Measurements from ENCODE around the gene CACNA2D3. TPM values are rescaled to one million over a fixed set of nuclear protein-coding genes. Genes with fewer than 3 reads are reported as not detected.

The CACNA2D3 gene
- total and polyA plus RNA-seq, 4 donors: 0.72 to 2.4 (median 1.5) TPM

GRCh38 chr3:54565956-54566355 is 443.6 kb downstream of the CACNA2D3 start:
- ATAC-seq (ENCODE audit: low FRiP score) (no peak), DNase-seq (no peak)
- no peaks in the 10 kb centered on the region for H3K9me3 ChIP-seq (ENCODE audit: control insufficient read depth, low read length)
- no peaks in the 10 kb centered on the region for H3K36me3 ChIP-seq (ENCODE audit: control insufficient read depth in 1 of 2, insufficient read depth in 2 of 2, low read length in 1 of 2)
- H3K4me1 ChIP-seq (ENCODE audit: control insufficient read depth in 1 of 2, insufficient read depth in 2 of 2, low read length in 2 of 2): no peaks in the 10 kb centered on the region
- H3K27me3 ChIP-seq (ENCODE audit: control insufficient read depth in 1 of 2, insufficient read depth in 2 of 2, low read length in 1 of 2): no peaks in the 10 kb centered on the region
- H3K27ac ChIP-seq (ENCODE audit: low read depth in 1 of 2, low read length in 2 of 2): no peak overlapping the region
- intact Hi-C loops (cut with DNase I): no loop called here
- H3K4me3 ChIP-seq (ENCODE audit: low read length in 2 of 2): no peak overlapping the region

- intact Hi-C loops (cut with DNase I): no loop called here
- no peaks in the 10 kb centered on the region for H3K4me1 ChIP-seq (ENCODE audit: control insufficient read depth in 1 of 2, insufficient read depth in 2 of 2, low read length in 2 of 2)
- 50 to 53% methylated on average over 3 of the region's 3 CpGs for WGBS, 2 donors
- ATAC-seq (ENCODE audit: low FRiP score) (peak; percentile 60), DNase-seq (no peak)
- no peak overlapping the region for H3K27ac ChIP-seq (ENCODE audit: low read depth in 1 of 2, low read length in 2 of 2)
- no peaks in the 10 kb centered on the region for H3K36me3 ChIP-seq (ENCODE audit: control insufficient read depth in 1 of 2, insufficient read depth in 2 of 2, low read length in 1 of 2)
- no peaks in the 10 kb centered on the region for H3K27me3 ChIP-seq (ENCODE audit: control insufficient read depth in 1 of 2, insufficient read depth in 2 of 2, low read length in 1 of 2)
- H3K9me3 ChIP-seq (ENCODE audit: control insufficient read depth, low read length): no peaks in the 10 kb centered on the region
- no peak overlapping the region for H3K4me3 ChIP-seq (ENCODE audit: low read length in 2 of 2)
Observed at GRCh38 chr3:54567949-54568348, 445.6 kb downstream of the CACNA2D3 start.

DNA sequence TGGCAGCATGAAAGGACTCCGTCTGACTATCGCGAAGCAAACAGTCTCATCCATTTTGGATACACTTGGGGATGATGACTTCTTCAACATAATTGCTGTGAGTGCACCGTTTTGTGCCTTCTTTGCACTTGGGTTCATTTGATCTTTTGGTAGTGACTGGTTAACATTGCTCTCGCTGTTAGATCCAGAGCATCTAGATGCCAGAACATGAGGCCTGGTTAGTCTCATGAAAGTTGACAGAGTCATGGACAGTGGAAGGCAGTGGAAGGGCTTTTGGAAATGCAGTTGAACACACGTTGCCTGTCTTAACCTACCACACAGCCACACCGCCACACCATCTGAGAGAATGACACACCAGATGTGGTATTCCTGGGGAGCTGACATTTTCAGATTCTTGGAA is 447.7 kb downstream of the CACNA2D3 start:
- no peaks in the 10 kb centered on the region for H3K4me1 ChIP-seq (ENCODE audit: control insufficient read depth in 1 of 2, insufficient read depth in 2 of 2, low read length in 2 of 2)
- intact Hi-C loops (cut with DNase I): no loop called here
- 86 to 87% methylated on average over 7 of the region's 7 CpGs for WGBS, 2 donors
- ATAC-seq (ENCODE audit: low FRiP score) (no peak), DNase-seq (no peak)
- H3K27ac ChIP-seq (ENCODE audit: low read depth in 1 of 2, low read length in 2 of 2): no peak overlapping the region
- H3K9me3 ChIP-seq (ENCODE audit: control insufficient read depth, low read length): no peaks in the 10 kb centered on the region
- H3K4me3 ChIP-seq (ENCODE audit: low read length in 2 of 2): no peak overlapping the region
- no peaks in the 10 kb centered on the region for H3K27me3 ChIP-seq (ENCODE audit: control insufficient read depth in 1 of 2, insufficient read depth in 2 of 2, low read length in 1 of 2)
- H3K36me3 ChIP-seq (ENCODE audit: control insufficient read depth in 1 of 2, insufficient read depth in 2 of 2, low read length in 1 of 2): no peaks in the 10 kb centered on the region

DNA sequence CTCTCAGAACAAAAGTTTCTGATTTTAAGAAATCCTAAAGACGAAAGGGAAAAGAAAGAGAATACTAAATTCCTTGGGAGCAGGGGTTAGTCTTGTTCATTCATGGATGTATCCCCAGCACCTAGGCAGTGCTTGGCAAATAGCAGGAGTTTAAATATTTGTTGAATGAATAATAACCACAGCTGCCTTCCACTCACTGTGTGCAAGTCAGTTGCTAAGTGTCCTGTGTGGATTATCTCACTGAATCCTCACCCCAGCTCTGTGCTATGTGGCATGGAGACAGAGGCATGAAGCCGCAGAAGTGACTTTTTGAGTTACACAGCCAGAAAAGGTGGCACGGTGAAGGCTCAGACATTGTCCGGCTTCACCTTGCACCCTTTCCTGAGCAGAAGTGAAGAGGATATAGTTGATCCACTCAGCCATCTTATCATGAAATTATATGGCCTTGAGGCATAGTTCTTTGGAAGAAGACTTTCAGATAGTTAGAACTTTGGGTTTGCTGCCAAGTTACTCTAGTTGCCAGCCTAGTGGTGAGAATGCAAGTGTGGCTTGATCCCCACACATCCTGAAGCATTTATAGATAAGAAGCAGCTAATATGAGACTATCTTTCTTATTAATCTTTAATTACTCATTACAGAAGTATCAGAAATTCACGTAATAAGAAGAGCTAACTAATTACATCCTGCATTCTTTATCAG is 450.0 kb downstream of the CACNA2D3 start:
- 93 to 97% methylated on average over 5 of the region's 5 CpGs for WGBS, 2 donors
- intact Hi-C loops (cut with DNase I): no loop called here
- H3K9me3 ChIP-seq (ENCODE audit: control insufficient read depth, low read length): no peaks in the 10 kb centered on the region
- no peak for DNase-seq
- no peaks in the 10 kb centered on the region for H3K27me3 ChIP-seq (ENCODE audit: control insufficient read depth in 1 of 2, insufficient read depth in 2 of 2, low read length in 1 of 2)
- H3K4me1 ChIP-seq (ENCODE audit: control insufficient read depth in 1 of 2, insufficient read depth in 2 of 2, low read length in 2 of 2): no peaks in the 10 kb centered on the region
- no peak overlapping the region for H3K27ac ChIP-seq (ENCODE audit: low read depth in 1 of 2, low read length in 2 of 2)
- H3K36me3 ChIP-seq (ENCODE audit: control insufficient read depth in 1 of 2, insufficient read depth in 2 of 2, low read length in 1 of 2): no peaks in the 10 kb centered on the region
- no peak for ATAC-seq (ENCODE audit: low FRiP score)
- H3K4me3 ChIP-seq (ENCODE audit: low read length in 2 of 2): no peak overlapping the region

GRCh38 chr3:54573858-54574257 is 451.5 kb downstream of the CACNA2D3 start:
- 55 to 59% methylated on average over 8 of the region's 8 CpGs for WGBS, 2 donors
- no peak for DNase-seq
- Histone ChIP-seq H3K27ac (ENCODE audit: low read depth in 1 of 2, low read length in 2 of 2) (no peak overlapping the region), H3K4me3 (ENCODE audit: low read length in 2 of 2) (no peak overlapping the region), H3K36me3 (ENCODE audit: control insufficient read depth in 1 of 2, insufficient read depth in 2 of 2, low read length in 1 of 2) (no peaks in the 10 kb centered on the region), H3K4me1 (ENCODE audit: control insufficient read depth in 1 of 2, insufficient read depth in 2 of 2, low read length in 2 of 2) (no peaks in the 10 kb centered on the region), H3K27me3 (ENCODE audit: control insufficient read depth in 1 of 2, insufficient read depth in 2 of 2, low read length in 1 of 2) (no peaks in the 10 kb centered on the region), H3K9me3 (ENCODE audit: control insufficient read depth, low read length) (no peaks in the 10 kb centered on the region)
- no peak for ATAC-seq (ENCODE audit: low FRiP score)
- intact Hi-C loops (cut with DNase I): no loop called here

GRCh38 chr3:54574906-54575617 is 452.7 kb downstream of the CACNA2D3 start:
- Histone ChIP-seq H3K36me3 (ENCODE audit: control insufficient read depth in 1 of 2, insufficient read depth in 2 of 2, low read length in 1 of 2) (no peaks in the 10 kb centered on the region), H3K4me3 (ENCODE audit: low read length in 2 of 2) (no peak overlapping the region), H3K4me1 (ENCODE audit: control insufficient read depth in 1 of 2, insufficient read depth in 2 of 2, low read length in 2 of 2) (no peaks in the 10 kb centered on the region), H3K27ac (ENCODE audit: low read depth in 1 of 2, low read length in 2 of 2) (no peak overlapping the region), H3K27me3 (ENCODE audit: control insufficient read depth in 1 of 2, insufficient read depth in 2 of 2, low read length in 1 of 2) (no peaks in the 10 kb centered on the region), H3K9me3 (ENCODE audit: control insufficient read depth, low read length) (no peaks in the 10 kb centered on the region)
- ATAC-seq (ENCODE audit: low FRiP score): no peak
- WGBS, 2 donors: 93 to 94% methylated on average over 6 of the region's 6 CpGs
- intact Hi-C loops (cut with DNase I): no loop called here
- DNase-seq: no peak

GRCh38 chr3:54575618-54575960 is 453.2 kb downstream of the CACNA2D3 start:
- no peaks in the 10 kb centered on the region for H3K36me3 ChIP-seq (ENCODE audit: control insufficient read depth in 1 of 2, insufficient read depth in 2 of 2, low read length in 1 of 2)
- H3K27ac ChIP-seq (ENCODE audit: low read depth in 1 of 2, low read length in 2 of 2): no peak overlapping the region
- WGBS, 2 donors: 64 to 66% methylated on average over 3 of the region's 3 CpGs
- intact Hi-C loops (cut with DNase I): no loop called here
- DNase-seq: no peak
- H3K27me3 ChIP-seq (ENCODE audit: control insufficient read depth in 1 of 2, insufficient read depth in 2 of 2, low read length in 1 of 2): no peaks in the 10 kb centered on the region
- H3K4me3 ChIP-seq (ENCODE audit: low read length in 2 of 2): no peak overlapping the region
- H3K4me1 ChIP-seq (ENCODE audit: control insufficient read depth in 1 of 2, insufficient read depth in 2 of 2, low read length in 2 of 2): no peaks in the 10 kb centered on the region
- no peaks in the 10 kb centered on the region for H3K9me3 ChIP-seq (ENCODE audit: control insufficient read depth, low read length)
- ATAC-seq (ENCODE audit: low FRiP score): no peak

- Histone ChIP-seq H3K4me1 (ENCODE audit: control insufficient read depth in 1 of 2, insufficient read depth in 2 of 2, low read length in 2 of 2) (no peaks in the 10 kb centered on the region), H3K9me3 (ENCODE audit: control insufficient read depth, low read length) (peaks cover 2% of the 10 kb centered on the region), H3K36me3 (ENCODE audit: control insufficient read depth in 1 of 2, insufficient read depth in 2 of 2, low read length in 1 of 2) (no peaks in the 10 kb centered on the region), H3K27ac (ENCODE audit: low read depth in 1 of 2, low read length in 2 of 2) (no peak overlapping the region), H3K27me3 (ENCODE audit: control insufficient read depth in 1 of 2, insufficient read depth in 2 of 2, low read length in 1 of 2) (no peaks in the 10 kb centered on the region), H3K4me3 (ENCODE audit: low read length in 2 of 2) (no peak overlapping the region)
- 94 to 97% methylated on average over 3 of the region's 3 CpGs for WGBS, 2 donors
- DNase-seq: no peak
- no peak for ATAC-seq (ENCODE audit: low FRiP score)
- intact Hi-C loops (cut with DNase I): no loop called here
Observed at GRCh38 chr3:54577313-54577712, 455.0 kb downstream of the CACNA2D3 start.

- intact Hi-C loops (cut with DNase I): no loop called here
- Histone ChIP-seq H3K27ac (ENCODE audit: low read depth in 1 of 2, low read length in 2 of 2) (no peak overlapping the region), H3K4me3 (ENCODE audit: low read length in 2 of 2) (no peak overlapping the region), H3K4me1 (ENCODE audit: control insufficient read depth in 1 of 2, insufficient read depth in 2 of 2, low read length in 2 of 2) (no peaks in the 10 kb centered on the region), H3K9me3 (ENCODE audit: control insufficient read depth, low read length) (peaks cover 2% of the 10 kb centered on the region), H3K27me3 (ENCODE audit: control insufficient read depth in 1 of 2, insufficient read depth in 2 of 2, low read length in 1 of 2) (no peaks in the 10 kb centered on the region), H3K36me3 (ENCODE audit: control insufficient read depth in 1 of 2, insufficient read depth in 2 of 2, low read length in 1 of 2) (no peaks in the 10 kb centered on the region)
- WGBS, 2 donors: 80 to 87% methylated on average over 7 of the region's 7 CpGs
- DNase-seq: no peak
- ATAC-seq (ENCODE audit: low FRiP score): no peak
Observed at GRCh38 chr3:54578417-54578816, 456.1 kb downstream of the CACNA2D3 start.
